Nucleus accumbens (tissue), 56 donors: ENCODE data around the gene GH1.
A peak's percentile ranks its signal among the peaks of the same experiment; 100 is the strongest.

Experiments
- DNase-seq, 56 donors: peaks; one replicate each; lab custom pipeline; 2025; lab: John Stamatoyannopoulos, UW

Gene GH1

GRCh38 chr17:63945784-63946439 is 27.3 kb upstream of the GH1 start:
- DNase-seq, result no peak

DNA sequence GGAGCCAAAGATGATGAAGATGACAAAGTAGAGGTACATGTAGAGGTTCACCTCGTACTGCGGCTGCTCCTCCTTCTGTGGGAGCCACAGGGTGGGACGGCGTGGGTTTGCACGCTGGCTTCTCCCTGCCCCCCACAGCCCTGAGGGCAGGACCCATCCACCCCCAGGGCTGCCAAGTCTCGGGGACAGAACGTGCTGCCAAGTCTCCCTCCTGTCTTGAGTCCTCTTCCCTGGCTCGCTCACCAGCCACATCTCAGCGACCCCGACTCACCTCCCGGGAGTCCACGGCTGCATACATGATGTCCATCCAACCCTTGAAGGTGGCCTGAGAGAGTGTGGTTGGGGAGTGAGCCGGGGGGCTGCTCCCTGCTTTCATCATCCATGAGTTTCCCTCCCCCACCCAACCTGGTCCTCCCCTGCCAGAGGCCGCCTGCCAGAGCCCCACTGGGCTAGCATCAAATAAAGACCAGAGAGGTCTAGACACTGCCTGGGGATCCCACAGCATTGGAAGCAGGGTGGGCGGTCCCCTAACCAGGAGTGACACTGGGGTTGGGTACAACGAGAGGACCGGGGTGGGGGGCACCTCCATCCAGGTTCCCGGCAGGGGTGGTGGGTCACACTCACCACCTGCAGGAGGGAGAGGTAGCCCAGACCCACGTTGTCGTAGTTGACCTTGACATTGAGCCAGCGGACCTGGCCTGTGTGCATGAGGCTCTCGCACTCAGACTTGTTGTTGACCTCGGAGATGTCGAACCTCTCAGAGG is 26.3 kb upstream of the GH1 start:
- DNase-seq, result no peak

DNA sequence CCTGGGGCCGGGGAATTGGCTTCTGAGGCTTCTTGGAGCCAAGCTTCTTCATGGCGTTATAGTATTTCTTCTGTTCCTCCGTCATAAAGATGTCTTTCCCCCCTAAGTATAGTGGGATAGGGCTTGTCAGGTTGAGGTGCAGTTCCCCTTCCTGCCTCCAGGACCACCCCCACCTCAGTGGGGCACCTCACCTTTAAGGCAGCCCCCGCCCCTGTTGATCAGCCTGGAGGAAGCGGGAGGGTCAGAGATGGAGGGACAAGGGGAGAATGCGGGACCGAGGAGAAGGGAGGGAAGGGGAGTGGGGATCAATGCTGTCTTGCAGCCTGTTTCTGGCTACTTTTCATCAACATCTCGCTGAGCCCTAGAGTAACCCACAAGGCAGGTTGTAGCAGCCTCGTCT is 25.1 kb upstream of the GH1 start:
- no peak for DNase-seq

DNA sequence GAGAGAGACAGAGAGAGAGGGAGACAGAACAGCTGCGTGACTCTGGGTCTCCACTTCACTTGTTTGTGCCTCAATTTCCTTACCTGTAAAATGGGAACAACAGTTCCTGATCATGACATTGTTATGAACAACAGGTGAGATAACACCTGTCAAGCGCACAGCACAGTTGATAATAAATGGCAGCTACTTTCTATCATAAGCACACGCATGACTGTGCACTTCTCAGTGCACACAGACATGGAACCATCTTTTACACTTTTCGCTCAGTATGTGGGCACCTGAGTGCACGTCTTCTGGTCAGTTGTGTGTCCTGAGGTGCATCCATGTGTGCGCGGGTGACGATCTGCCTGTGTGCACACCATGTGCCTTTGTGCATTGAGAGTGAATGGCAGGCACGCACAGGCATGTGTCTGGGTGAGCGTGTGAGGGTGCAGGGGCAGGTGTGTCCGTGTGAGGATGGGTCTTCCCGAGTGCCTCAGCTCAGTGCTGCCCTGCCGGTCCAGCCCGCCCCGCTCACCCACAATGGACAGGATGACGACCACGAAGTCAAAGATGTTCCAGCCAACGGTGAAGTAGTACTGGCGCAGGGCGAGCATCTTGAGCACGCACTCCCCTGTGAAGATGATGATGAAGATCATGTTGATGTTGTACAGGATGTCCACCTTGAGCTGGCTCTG is 23.8 kb upstream of the GH1 start:
- no peak for DNase-seq

- DNase-seq, result no peak
These were observed 23.1 kb upstream of the GH1 start for GRCh38 chr17:63941751-63942150.

GRCh38 chr17:63941162-63941561 is 22.5 kb upstream of the GH1 start:
- DNase-seq, result no peak

DNA sequence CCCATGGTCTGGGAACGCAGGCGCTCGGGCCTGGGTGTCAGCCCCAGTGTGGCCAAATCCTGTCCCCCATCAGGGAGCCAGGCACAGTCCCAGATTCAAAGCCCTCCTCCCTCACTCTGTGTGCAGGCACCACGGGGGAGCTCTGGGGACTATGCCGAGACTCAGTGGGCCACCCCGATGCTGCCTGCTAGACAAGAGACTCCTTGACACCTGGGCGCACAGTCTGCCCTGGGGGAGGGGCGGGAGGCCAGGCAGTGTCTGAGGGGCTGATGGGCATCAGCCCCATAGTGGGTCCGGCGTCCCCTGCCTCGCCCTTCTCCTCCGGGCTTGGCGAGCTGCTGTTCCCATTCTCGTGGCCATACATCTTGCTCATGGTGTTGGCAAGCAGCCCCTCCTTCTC is 21.9 kb upstream of the GH1 start:
- DNase-seq, result no peak

GRCh38 chr17:63939884-63940283 is 21.2 kb upstream of the GH1 start:
- no peak for DNase-seq

GRCh38 chr17:63939401-63939800 is 20.8 kb upstream of the GH1 start:
- no peak for DNase-seq

GRCh38 chr17:63937920-63938319 is 19.3 kb upstream of the GH1 start:
- no peak for DNase-seq

DNA sequence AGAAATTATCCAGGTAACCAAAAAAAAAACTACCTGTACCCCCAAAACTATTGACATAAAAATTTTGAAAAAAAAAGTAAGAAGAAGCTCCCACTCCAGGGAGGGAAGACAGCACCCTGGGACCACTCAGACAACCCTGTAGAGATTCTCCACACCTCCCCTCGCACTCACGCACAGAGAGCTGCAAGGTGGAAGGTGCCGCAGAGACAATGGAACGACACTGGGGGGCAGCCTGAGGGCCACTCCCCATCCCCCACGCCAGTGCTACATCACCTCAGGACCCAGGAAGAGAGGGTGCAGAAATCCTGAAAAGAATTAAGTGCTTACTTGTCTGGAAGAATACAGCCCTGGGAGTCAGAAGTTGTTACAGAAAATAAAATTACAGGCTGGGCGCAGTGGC is 18.7 kb upstream of the GH1 start:
- DNase-seq, result no peak

GRCh38 chr17:63934183-63935112 is 15.8 kb upstream of the GH1 start:
- DNase-seq, result no peak

DNA sequence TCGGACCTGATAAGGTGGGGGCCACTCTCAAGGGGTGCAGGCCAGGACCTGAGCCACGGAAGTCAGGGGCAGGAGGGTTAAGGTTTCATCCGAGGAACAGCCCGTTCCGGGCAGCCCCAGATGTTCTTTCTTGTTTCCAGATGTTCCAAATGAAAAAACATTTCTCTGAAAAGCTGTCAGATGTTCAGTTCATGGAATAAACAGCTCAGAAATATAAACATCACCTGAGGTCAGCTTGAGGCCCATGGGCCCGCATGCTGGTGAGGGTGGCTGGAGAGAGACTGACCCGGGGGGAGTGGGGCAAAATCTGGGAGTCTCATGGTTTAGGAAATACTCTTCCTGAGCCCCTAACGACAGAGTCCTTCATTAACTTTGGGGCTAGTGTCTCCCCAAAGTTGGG is 15.0 kb upstream of the GH1 start:
- DNase-seq, result no peak

- DNase-seq, result no peak
These were observed 14.1 kb upstream of the GH1 start for GRCh38 chr17:63932721-63933120.

GRCh38 chr17:63931981-63932561 is 13.4 kb upstream of the GH1 start, which contains the start of gene CD79B:
Gene CD79B, minus strand, starts transcription at chr17:63932331. Its CDS starts 70 bp downstream, at chr17:63932261.
- DNase-seq, result no peak

- peak in 2 of 56 donors; percentile 12 for DNase-seq
These were observed 12.4 kb upstream of the GH1 start for GRCh38 chr17:63930951-63931575.

DNA sequence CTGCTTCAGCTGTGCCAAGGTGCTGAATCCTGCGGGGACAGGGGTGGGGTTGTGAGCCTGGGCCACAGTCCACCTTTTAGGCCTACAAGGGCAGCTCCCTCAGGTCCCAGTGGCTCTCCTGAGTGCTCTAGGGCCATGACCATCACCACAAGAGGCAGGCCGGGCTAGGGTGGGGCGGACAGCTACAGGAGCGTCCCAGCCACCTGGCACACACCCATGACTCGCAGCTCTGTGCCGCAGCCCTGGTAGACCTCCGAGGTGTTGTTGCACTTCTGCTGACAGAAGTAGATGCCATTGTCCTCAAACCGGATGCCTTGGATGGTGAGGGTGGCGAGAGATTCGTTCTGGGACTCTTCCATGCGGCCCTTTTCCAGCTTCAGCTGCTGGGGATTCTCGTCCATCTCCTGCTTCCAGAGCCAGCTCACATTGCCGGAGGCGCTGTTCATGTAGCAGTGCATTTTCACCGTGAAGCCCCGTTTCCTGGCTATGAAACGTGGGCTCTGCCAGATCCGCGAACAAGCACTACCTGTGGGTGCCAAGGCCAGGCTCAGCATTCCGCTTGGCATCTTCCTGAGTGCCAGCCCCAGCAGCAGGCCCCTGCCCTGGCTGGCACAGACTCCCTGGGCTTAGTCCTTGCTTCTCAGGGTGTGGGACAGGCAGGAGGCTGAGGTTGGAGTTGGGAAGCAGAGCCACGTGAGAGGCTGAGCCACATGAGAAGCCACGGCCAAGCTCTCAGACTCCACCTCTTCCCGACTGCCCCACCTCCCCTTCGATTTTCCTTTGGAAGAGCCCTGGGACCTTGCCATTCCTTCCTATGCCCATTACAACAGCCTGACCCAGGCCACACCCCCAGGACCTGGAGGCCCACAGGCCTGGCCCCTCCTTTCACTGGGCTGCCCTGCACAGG is 11.5 kb upstream of the GH1 start:
- DNase-seq, result no peak

DNA sequence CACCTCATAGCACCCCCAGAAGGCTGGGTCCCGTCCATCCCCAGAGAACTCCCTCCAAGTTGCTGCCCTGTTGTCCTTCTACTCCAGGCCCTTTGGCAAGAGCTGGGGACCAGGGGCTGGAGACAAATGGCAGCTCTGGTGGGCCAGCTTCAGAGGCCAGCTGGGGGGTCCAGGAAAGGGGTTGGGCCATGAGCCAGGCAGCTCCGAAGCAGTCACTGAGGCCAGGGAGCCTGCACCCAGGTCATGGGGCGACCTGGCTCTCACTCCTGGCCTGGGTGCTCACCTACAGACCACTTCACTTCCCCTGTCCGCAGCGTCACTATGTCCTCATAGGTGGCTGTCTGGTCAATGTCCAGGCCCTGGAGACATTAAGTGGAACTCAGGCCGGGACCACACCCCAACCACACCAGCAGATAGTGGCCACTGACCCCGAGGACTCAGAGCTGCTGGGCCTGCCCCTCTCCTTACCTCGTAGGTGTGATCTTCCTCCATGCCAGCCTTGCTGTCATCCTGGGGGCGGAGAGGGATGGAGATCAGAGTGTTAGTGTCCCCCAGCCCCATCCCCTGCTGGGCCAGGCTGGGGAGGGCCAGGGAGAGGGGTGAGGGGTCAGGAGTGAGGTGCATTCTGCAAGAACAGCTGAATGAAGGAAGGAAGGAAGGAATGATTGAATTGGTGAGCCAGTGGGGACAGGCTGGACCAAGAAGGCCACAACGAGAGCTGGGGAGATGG is 10.5 kb upstream of the GH1 start:
- no peak for DNase-seq
